ENCODE results near the gene NBEAL2. TPM values are rescaled to one million over a fixed set of nuclear protein-coding genes. Genes with fewer than 3 reads are reported as not detected.

The NBEAL2 gene
- total and polyA plus RNA-seq, 2 of the 8 experiments (the other 6 are each of a cell fraction or from before 2014, with no cell fraction given), result 27.3 to 46.9 TPM

DNA sequence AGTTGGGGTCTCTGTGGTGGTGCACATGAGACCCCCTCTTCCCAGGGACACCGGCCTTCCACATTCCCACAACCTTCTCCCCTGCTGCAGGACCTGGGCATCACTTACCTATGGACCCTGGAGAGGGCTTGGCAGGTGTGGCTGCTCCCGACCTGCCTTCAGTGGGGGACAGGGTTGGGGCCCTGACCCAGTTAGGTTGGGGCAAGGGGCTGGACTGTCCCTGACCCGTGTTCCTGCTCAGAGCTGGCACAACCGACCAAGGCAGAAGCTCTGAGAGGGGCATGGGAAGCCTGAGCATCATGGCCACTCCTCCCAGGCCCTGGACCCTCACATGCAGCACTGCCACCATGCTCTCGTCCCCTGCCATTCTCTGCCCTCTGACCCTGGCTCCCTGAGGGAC lies 6.1 kb downstream of the NBEAL2 start:
- Histone ChIP-seq H4K5ac (ENCODE audit: insufficient read length, low read depth, low read length) (no peak overlapping the region), H3K23ac (ENCODE audit: insufficient read length) (no peak overlapping the region), H3K9ac (replicated peaks in 1 of 4; ENCODE audit: extremely low read depth in 1 of 4, low read depth in 3 of 4, low read length in 3 of 4) (no peak overlapping the region), H3K4me1 (replicated peaks in 1 of 4; ENCODE audit: control insufficient read depth in 3 of 4, insufficient read depth in 4 of 4, low read length in 3 of 4) (peaks cover 3 to 40% (median 18%) of the 10 kb centered on the region in 4 experiments), H3K27ac (ENCODE audit: low read depth, low read length) (no peak overlapping the region), H2BK120ac (replicated peaks; ENCODE audit: low read depth, low read length) (no peak overlapping the region), H3K56ac (replicated peaks; ENCODE audit: insufficient read length, low read depth, low read length) (no peak overlapping the region), H2BK15ac (ENCODE audit: low read length) (no peak overlapping the region), H3K4ac (replicated peaks; ENCODE audit: insufficient read length, low read depth, low read length) (no peak overlapping the region), H3K4me2 (ENCODE audit: insufficient read depth in 1 of 2, low read depth in 2 of 2, low read length in 2 of 2) (no peak overlapping the region), H2BK5ac (ENCODE audit: low read depth, low read length) (no peak overlapping the region), H4K20me1 (replicated peaks in 1 of 2; ENCODE audit: control insufficient read depth in 1 of 2, insufficient read depth in 2 of 2, low read length in 2 of 2) (peaks cover 6 to 19% of the 10 kb centered on the region in 2 experiments), H3K23me2 (ENCODE audit: low read depth, low read length) (no peaks in the 10 kb centered on the region), H3K4me3 (ENCODE audit: extremely low read depth in 1 of 4, insufficient read depth in 2 of 4, low read depth in 3 of 4, low read length in 4 of 4) (no peak overlapping the region), H3K36me3 (ENCODE audit: control insufficient read depth in 2 of 4, insufficient read depth in 4 of 4, low read length in 3 of 4) (no peaks in the 10 kb centered on the region), H3K14ac (ENCODE audit: insufficient read length) (no peak overlapping the region), H3K79me1 (ENCODE audit: low read depth, low read length) (no peaks in the 10 kb centered on the region), H2BK12ac (ENCODE audit: low read depth, low read length) (no peak overlapping the region), H3K9me3 (ENCODE audit: insufficient read depth in 2 of 2, low read depth in 1 of 2, low read length in 1 of 2) (no peaks in the 10 kb centered on the region), H2BK20ac (ENCODE audit: low read length) (no peak overlapping the region), H2AK5ac (ENCODE audit: low read depth, low read length) (no peak overlapping the region), H3K79me2 (ENCODE audit: control insufficient read depth in 1 of 2, insufficient read depth in 2 of 2, low read length in 2 of 2) (peaks cover 0 to 2% of the 10 kb centered on the region in 2 experiments; a peak in 1 of 4 replicates), H4K8ac (ENCODE audit: extremely low read depth, insufficient read depth, low read length) (no peak overlapping the region), H3K18ac (ENCODE audit: extremely low read depth, low read length) (no peak overlapping the region), H4K91ac (replicated peaks; ENCODE audit: insufficient read length, low read length) (no peak overlapping the region), H2AFZ (ENCODE audit: low read length) (no peak overlapping the region), H3K27me3 (replicated peaks in 1 of 4; ENCODE audit: control insufficient read depth in 3 of 4, extremely low read depth in 1 of 4, insufficient read depth in 3 of 4, low read length in 3 of 4) (peaks cover 0 to 8% (median 1%) of the 10 kb centered on the region in 4 experiments; a peak in 3 of 7 replicates)
- DNase-seq (ENCODE audit: low read depth in 1 of 2, low spot score in 2 of 2) (no peak), FAIRE-seq (no peak)
- WGBS, 2 experiments (ENCODE audit: extremely low coverage in 1 of 2, insufficient coverage in 1 of 2, insufficient read length in 1 of 2, insufficient replicate concordance in 2 of 2, low coverage in 1 of 2, low lambda C conversion rate in 2 of 2, missing lambda C conversion rate in 1 of 2), result 89% methylated on average over 5 of the region's 5 CpGs; no CpG with 5 or more reads in 1 of the 2 experiments
- ChIA-PET CTCF (ENCODE audit: partially characterized antibody) (interaction anchor here (0.5 to 13.0 kb wide), 8 partner anchors 17 to 385 kb away, joined by 3 to 130 read pairs (median 4); no protein-coding TSS in a partner anchor), POLR2A (ENCODE audit: partially characterized antibody) (interaction anchor here (1.2 kb wide), 1 partner anchor 9 kb away, joined by 3 read pairs; the partner anchor contains the start of gene CCDC12)
- TF ChIP-seq CBX8 (IDR thresholded peaks at IDR 0.05; ENCODE audit: borderline replicate concordance, low read depth, low read length) (no peak), SIX5 (IDR thresholded peaks at IDR 0.05; ENCODE audit: low read depth, low read length) (no peak), SRF (IDR thresholded peaks at IDR 0.05; ENCODE audit: low read depth, low read length) (no peak), TEAD4 (IDR thresholded peaks at IDR 0.05; ENCODE audit: low read depth, low read length) (no peak), TAF7 (optimal IDR thresholded peaks at IDR 0.05; ENCODE audit: borderline replicate concordance, low read depth, low read length) (no peak), RBBP5 (IDR thresholded peaks at IDR 0.05; ENCODE audit: borderline replicate concordance, low read depth, low read length) (no peak), BCL11A (IDR thresholded peaks at IDR 0.05; ENCODE audit: low read depth in 2 of 2, low read length in 2 of 2) (no peak), CHD2 (IDR thresholded peaks at IDR 0.05; ENCODE audit: low read length) (no peak), SUZ12 (IDR thresholded peaks at IDR 0.05; ENCODE audit: low read length) (no peak), PHF8 (conservative IDR thresholded peaks at IDR 0.05; ENCODE audit: low read depth, low read length) (no peak), SP1 (IDR thresholded peaks at IDR 0.05; ENCODE audit: low read depth, low read length) (no peak), POU5F1 (IDR thresholded peaks at IDR 0.05; ENCODE audit: low read depth, low read length) (no peak), NRF1 (IDR thresholded peaks at IDR 0.05; ENCODE audit: low read depth, low read length) (no peak), RFX5 (IDR thresholded peaks at IDR 0.05; ENCODE audit: borderline replicate concordance, low read depth, low read length) (no peak), YY1 (IDR thresholded peaks at IDR 0.05; ENCODE audit: low read depth, low read length) (no peak)
